ENCODE data around the gene GATA3.

GRCh38 chr10:8051851-8052257, 2.6 kb upstream of the GATA3 start:
- TF ChIP-seq CREB5 (CRISPR knock-in tag; IDR thresholded peaks at IDR 0.05; ENCODE audit: low read depth) (no peak), ISL1 (CRISPR knock-in tag; IDR thresholded peaks at IDR 0.05) (no peak), GLIS3 (CRISPR knock-in tag; IDR thresholded peaks at IDR 0.05) (no peak), CSDC2 (CRISPR knock-in tag; IDR thresholded peaks at IDR 0.05) (no peak), TCF4 (CRISPR knock-in tag; IDR thresholded peaks at IDR 0.05; ENCODE audit: borderline replicate concordance) (no peak), CSRNP3 (CRISPR knock-in tag; IDR thresholded peaks at IDR 0.05) (no peak)

All from SK-N-SH treated with all-trans-retinoic acid at 6 μM for 48 hours (cell line).